ENCODE data around the gene CDC27. TPM values are rescaled to one million over a fixed set of nuclear protein-coding genes. Genes with fewer than 3 reads are reported as not detected.

CDC27 gene, protein sequence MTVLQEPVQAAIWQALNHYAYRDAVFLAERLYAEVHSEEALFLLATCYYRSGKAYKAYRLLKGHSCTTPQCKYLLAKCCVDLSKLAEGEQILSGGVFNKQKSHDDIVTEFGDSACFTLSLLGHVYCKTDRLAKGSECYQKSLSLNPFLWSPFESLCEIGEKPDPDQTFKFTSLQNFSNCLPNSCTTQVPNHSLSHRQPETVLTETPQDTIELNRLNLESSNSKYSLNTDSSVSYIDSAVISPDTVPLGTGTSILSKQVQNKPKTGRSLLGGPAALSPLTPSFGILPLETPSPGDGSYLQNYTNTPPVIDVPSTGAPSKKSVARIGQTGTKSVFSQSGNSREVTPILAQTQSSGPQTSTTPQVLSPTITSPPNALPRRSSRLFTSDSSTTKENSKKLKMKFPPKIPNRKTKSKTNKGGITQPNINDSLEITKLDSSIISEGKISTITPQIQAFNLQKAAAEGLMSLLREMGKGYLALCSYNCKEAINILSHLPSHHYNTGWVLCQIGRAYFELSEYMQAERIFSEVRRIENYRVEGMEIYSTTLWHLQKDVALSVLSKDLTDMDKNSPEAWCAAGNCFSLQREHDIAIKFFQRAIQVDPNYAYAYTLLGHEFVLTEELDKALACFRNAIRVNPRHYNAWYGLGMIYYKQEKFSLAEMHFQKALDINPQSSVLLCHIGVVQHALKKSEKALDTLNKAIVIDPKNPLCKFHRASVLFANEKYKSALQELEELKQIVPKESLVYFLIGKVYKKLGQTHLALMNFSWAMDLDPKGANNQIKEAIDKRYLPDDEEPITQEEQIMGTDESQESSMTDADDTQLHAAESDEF
- polyA plus RNA-seq: 47.5 and 50.1 TPM in 2 replicates
- 104 and 108 TPM in 2 replicates for polyA minus RNA-seq

DNA sequence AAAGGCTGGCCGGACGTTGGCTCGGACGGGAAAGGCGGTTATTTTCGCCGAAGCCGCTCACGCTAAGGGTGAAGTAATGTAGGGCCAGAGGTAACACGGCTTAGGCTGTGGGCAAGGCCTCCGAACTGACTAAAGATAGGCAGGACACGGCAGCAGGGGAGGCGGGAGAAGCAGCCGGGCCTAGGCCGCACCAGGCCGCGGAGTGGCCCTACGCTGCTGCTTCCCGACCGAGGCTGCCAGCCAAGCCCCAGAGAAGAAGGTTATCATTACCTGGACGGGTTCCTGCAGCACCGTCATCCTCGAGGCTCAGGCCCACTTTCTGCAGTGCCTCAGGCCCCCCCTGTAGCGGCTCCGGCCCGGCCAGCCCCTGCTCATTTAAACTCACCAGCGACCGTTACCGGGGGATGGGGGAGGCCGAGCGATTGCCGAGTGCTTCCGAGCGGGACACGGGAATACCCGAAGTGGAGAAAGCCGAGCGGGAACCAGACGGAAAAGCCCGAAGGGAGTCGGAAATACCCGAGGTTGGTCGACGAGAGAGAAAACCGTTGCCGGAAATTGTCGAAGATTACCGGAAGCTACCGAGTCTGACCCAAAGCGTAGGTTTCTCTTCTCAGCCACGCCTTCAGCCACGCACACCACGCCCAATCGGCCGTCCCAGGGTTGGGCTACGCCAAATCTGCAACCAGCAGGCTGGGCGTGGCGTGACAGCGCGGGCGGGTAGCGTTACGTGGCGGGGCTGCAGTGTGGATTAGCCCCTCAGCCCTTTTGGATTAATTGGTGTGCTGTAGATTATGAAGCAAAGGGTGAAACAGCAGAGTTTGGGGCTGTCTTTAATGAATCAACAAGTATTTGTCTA, at the start of gene CDC27:
TSS of gene CDC27 (minus strand) at position 420 of the 856 bp plus-strand sequence. CDS start at position 297, 123 bp downstream.
- peak within 1 kb of the TSS; percentile 90 for H3K27ac ChIP-seq (ENCODE audit: low read length)
- TF ChIP-seq POLR2AphosphoS5 (IDR thresholded peaks at IDR 0.05): peak; percentile 86
- TF ChIP-seq, protein P1, sequence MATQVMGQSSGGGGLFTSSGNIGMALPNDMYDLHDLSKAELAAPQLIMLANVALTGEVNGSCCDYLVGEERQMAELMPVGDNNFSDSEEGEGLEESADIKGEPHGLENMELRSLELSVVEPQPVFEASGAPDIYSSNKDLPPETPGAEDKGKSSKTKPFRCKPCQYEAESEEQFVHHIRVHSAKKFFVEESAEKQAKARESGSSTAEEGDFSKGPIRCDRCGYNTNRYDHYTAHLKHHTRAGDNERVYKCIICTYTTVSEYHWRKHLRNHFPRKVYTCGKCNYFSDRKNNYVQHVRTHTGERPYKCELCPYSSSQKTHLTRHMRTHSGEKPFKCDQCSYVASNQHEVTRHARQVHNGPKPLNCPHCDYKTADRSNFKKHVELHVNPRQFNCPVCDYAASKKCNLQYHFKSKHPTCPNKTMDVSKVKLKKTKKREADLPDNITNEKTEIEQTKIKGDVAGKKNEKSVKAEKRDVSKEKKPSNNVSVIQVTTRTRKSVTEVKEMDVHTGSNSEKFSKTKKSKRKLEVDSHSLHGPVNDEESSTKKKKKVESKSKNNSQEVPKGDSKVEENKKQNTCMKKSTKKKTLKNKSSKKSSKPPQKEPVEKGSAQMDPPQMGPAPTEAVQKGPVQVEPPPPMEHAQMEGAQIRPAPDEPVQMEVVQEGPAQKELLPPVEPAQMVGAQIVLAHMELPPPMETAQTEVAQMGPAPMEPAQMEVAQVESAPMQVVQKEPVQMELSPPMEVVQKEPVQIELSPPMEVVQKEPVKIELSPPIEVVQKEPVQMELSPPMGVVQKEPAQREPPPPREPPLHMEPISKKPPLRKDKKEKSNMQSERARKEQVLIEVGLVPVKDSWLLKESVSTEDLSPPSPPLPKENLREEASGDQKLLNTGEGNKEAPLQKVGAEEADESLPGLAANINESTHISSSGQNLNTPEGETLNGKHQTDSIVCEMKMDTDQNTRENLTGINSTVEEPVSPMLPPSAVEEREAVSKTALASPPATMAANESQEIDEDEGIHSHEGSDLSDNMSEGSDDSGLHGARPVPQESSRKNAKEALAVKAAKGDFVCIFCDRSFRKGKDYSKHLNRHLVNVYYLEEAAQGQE (IDR thresholded peaks at IDR 0.05; ENCODE audit: borderline replicate concordance): peak; percentile 73
- no peak for TF ChIP-seq RAD21 (conservative IDR thresholded peaks at IDR 0.05)
- no peak for TF ChIP-seq SMC3 (conservative IDR thresholded peaks at IDR 0.05; ENCODE audit: poor library complexity)
- TF ChIP-seq TAF1 (IDR thresholded peaks at IDR 0.05; ENCODE audit: low read depth): peak; percentile 53
- TF ChIP-seq EZH2 (IDR thresholded peaks at IDR 0.05; ENCODE audit: borderline replicate concordance, insufficient read depth, low read length, poor library complexity, severe bottlenecking): no peak
- TF ChIP-seq, protein P2, sequence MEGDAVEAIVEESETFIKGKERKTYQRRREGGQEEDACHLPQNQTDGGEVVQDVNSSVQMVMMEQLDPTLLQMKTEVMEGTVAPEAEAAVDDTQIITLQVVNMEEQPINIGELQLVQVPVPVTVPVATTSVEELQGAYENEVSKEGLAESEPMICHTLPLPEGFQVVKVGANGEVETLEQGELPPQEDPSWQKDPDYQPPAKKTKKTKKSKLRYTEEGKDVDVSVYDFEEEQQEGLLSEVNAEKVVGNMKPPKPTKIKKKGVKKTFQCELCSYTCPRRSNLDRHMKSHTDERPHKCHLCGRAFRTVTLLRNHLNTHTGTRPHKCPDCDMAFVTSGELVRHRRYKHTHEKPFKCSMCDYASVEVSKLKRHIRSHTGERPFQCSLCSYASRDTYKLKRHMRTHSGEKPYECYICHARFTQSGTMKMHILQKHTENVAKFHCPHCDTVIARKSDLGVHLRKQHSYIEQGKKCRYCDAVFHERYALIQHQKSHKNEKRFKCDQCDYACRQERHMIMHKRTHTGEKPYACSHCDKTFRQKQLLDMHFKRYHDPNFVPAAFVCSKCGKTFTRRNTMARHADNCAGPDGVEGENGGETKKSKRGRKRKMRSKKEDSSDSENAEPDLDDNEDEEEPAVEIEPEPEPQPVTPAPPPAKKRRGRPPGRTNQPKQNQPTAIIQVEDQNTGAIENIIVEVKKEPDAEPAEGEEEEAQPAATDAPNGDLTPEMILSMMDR (IDR thresholded peaks at IDR 0.05; ENCODE audit: poor library complexity, severe bottlenecking): no peak
- TF ChIP-seq MXI1 (conservative IDR thresholded peaks at IDR 0.05; ENCODE audit: poor library complexity, severe bottlenecking): peak; percentile 19
- peak; percentile 13 for TF ChIP-seq EP300 (conservative IDR thresholded peaks at IDR 0.05; ENCODE audit: poor library complexity, severe bottlenecking)
- H3K36me3 ChIP-seq (ENCODE audit: insufficient read depth, low read length): no peaks in the 10 kb centered on the region
- no peaks in the 10 kb centered on the region for H4K20me1 ChIP-seq (ENCODE audit: insufficient read depth)
- H3K9me2 ChIP-seq (ENCODE audit: insufficient read depth, low read length): no peaks in the 10 kb centered on the region
- H3F3A ChIP-seq (ENCODE audit: insufficient read depth, low read length, poor library complexity, severe bottlenecking): no peaks in the 10 kb centered on the region
- no peaks in the 10 kb centered on the region for H3K27me3 ChIP-seq (ENCODE audit: insufficient read depth, low read depth, low read length)
- H3K4me2 ChIP-seq (ENCODE audit: low read length): peak within 1 kb of the TSS; percentile 54
- peak within 1 kb of the TSS; percentile 96 for H3K9ac ChIP-seq (ENCODE audit: low read length)
- H3K4me3 ChIP-seq (ENCODE audit: low read length): peak within 1 kb of the TSS; percentile 83
- H2AFZ ChIP-seq (ENCODE audit: low read depth, low read length): peak within 1 kb of the TSS; percentile 93
- peaks cover 47% of the 10 kb centered on the region for H3K79me2 ChIP-seq (replicated peaks; ENCODE audit: insufficient read depth, low read length)
- H3K9me3 ChIP-seq (ENCODE audit: low read length): no peaks in the 10 kb centered on the region

Measured in neural cell (in vitro differentiated cells).